Eye (tissue), 1 donor: ENCODE data around the gene FOXRED1.
"Not testable (repeated sequence)": the region's sequence is repeated elsewhere in the genome, so short reads cannot be mapped to it uniquely, and the experiment has no call there.

Source experiments
- DNase-seq: peaks from one replicate; pipeline ENCODE4 v3.0.0-alpha.2; 2015

The FOXRED1 gene

GRCh38 chr11:126277780-126278179, 8.8 kb downstream of the FOXRED1 start:
- peak; percentile 20 for DNase-seq

GRCh38 chr11:126279191-126279590, 10.2 kb downstream of the FOXRED1 start:
- no peak for DNase-seq

- DNase-seq: no peak
These were observed 11.6 kb downstream of the FOXRED1 start for GRCh38 chr11:126280595-126280994.

GRCh38 chr11:126281245-126281644, 12.3 kb downstream of the FOXRED1 start:
- no peak for DNase-seq

- DNase-seq: no peak
These were observed 12.8 kb downstream of the FOXRED1 start for GRCh38 chr11:126281666-126282175.

GRCh38 chr11:126282361-126282735, 13.4 kb downstream of the FOXRED1 start:
- no peak for DNase-seq

GRCh38 chr11:126282736-126283591, 14.0 kb downstream of the FOXRED1 start, which contains the start of gene TIRAP:
Gene TIRAP (plus strand): TSS chr11:126283093. CDS start chr11:126290895, 7,802 bp downstream.
- peak; percentile 83 for DNase-seq

- DNase-seq: peak; percentile 50
These were observed 15.9 kb downstream of the FOXRED1 start for GRCh38 chr11:126284829-126285228.

GRCh38 chr11:126288237-126288636, 19.3 kb downstream of the FOXRED1 start:
- no peak for DNase-seq

- DNase-seq: no peak
These were observed 21.9 kb downstream of the FOXRED1 start for GRCh38 chr11:126290887-126291286.

- DNase-seq: no peak
These were observed 24.8 kb downstream of the FOXRED1 start for GRCh38 chr11:126293726-126294125.

GRCh38 chr11:126297004-126297403, 28.1 kb downstream of the FOXRED1 start:
- DNase-seq: no peak

- DNase-seq: peak; percentile 96
These were observed 34.9 kb downstream of the FOXRED1 start, which contains the start of gene DCPS for GRCh38 chr11:126303623-126304456. Gene DCPS (plus strand): TSS chr11:126304060. CDS start chr11:126304081, 21 bp downstream.

GRCh38 chr11:126304457-126305075, 35.6 kb downstream of the FOXRED1 start:
- no peak for DNase-seq

GRCh38 chr11:126305699-126306098, 36.7 kb downstream of the FOXRED1 start:
- DNase-seq: no peak

- DNase-seq: peak; percentile 63
These were observed 38.8 kb downstream of the FOXRED1 start for GRCh38 chr11:126307706-126308105.

- DNase-seq: peak; percentile 31
These were observed 39.3 kb downstream of the FOXRED1 start for GRCh38 chr11:126308271-126308671.

- DNase-seq: not testable (repeated sequence)
These were observed 39.8 kb downstream of the FOXRED1 start for GRCh38 chr11:126308771-126309170.

- peak; percentile 91 for DNase-seq
These were observed 41.4 kb downstream of the FOXRED1 start for GRCh38 chr11:126310200-126310991.

GRCh38 chr11:126310992-126311310, 42.0 kb downstream of the FOXRED1 start:
- DNase-seq: no peak

GRCh38 chr11:126311401-126312291, 42.7 kb downstream of the FOXRED1 start:
- DNase-seq: no peak
